Measurements from ENCODE around the gene MRPS6.
A peak's percentile ranks its signal among the peaks of the same experiment; 100 is the strongest.

The MRPS6 gene

GRCh38 chr21:34071683-34072082, 1.7 kb upstream of the MRPS6 start:
- no peak for DNase-seq (ENCODE audit: low read depth in 2 of 2)

- peak in 1 of 2 donors; percentile 7 for DNase-seq (ENCODE audit: low read depth in 2 of 2)
Observed at GRCh38 chr21:34072145-34073031, 990 bp upstream of the MRPS6 start.

- peak in 1 of 2 donors; percentile 32 for DNase-seq (ENCODE audit: low read depth in 2 of 2)
Observed at GRCh38 chr21:34073749-34074282, 438 bp downstream of the MRPS6 start.

GRCh38 chr21:34074283-34075090, 1.1 kb downstream of the MRPS6 start:
- no peak for DNase-seq (ENCODE audit: low read depth in 2 of 2)

GRCh38 chr21:34075091-34075425, 1.7 kb downstream of the MRPS6 start:
- DNase-seq (ENCODE audit: low read depth in 2 of 2): no peak

GRCh38 chr21:34075760-34076660, 2.6 kb downstream of the MRPS6 start:
- no peak for DNase-seq (ENCODE audit: low read depth in 2 of 2)

GRCh38 chr21:34076835-34077234, 3.5 kb downstream of the MRPS6 start:
- no peak for DNase-seq (ENCODE audit: low read depth in 2 of 2)

- no peak for DNase-seq (ENCODE audit: low read depth in 2 of 2)
Observed at GRCh38 chr21:34077888-34078287, 4.5 kb downstream of the MRPS6 start.

GRCh38 chr21:34078915-34079314, 5.5 kb downstream of the MRPS6 start:
- no peak for DNase-seq (ENCODE audit: low read depth in 2 of 2)

GRCh38 chr21:34080710-34081109, 7.3 kb downstream of the MRPS6 start:
- no peak for DNase-seq (ENCODE audit: low read depth in 2 of 2)

- no peak for DNase-seq (ENCODE audit: low read depth in 2 of 2)
Observed at GRCh38 chr21:34082769-34083168, 9.4 kb downstream of the MRPS6 start.

GRCh38 chr21:34083357-34083756, 10.0 kb downstream of the MRPS6 start:
- DNase-seq (ENCODE audit: low read depth in 2 of 2): no peak

- no peak for DNase-seq (ENCODE audit: low read depth in 2 of 2)
Observed at GRCh38 chr21:34085129-34085528, 11.8 kb downstream of the MRPS6 start.

- no peak for DNase-seq (ENCODE audit: low read depth in 2 of 2)
Observed at GRCh38 chr21:34086887-34087306, 13.5 kb downstream of the MRPS6 start.

GRCh38 chr21:34088752-34089151, 15.4 kb downstream of the MRPS6 start:
- no peak for DNase-seq (ENCODE audit: low read depth in 2 of 2)

GRCh38 chr21:34091032-34091431, 17.7 kb downstream of the MRPS6 start:
- DNase-seq (ENCODE audit: low read depth in 2 of 2): no peak

- no peak for DNase-seq (ENCODE audit: low read depth in 2 of 2)
Observed at GRCh38 chr21:34091607-34092006, 18.2 kb downstream of the MRPS6 start.

- DNase-seq (ENCODE audit: low read depth in 2 of 2): no peak
Observed at GRCh38 chr21:34092262-34092921, 19.0 kb downstream of the MRPS6 start.

- no peak for DNase-seq (ENCODE audit: low read depth in 2 of 2)
Observed at GRCh38 chr21:34093083-34093482, 19.7 kb downstream of the MRPS6 start.

- DNase-seq (ENCODE audit: low read depth in 2 of 2): no peak
Observed at GRCh38 chr21:34094949-34095348, 21.6 kb downstream of the MRPS6 start.

- no peak for DNase-seq (ENCODE audit: low read depth in 2 of 2)
Observed at GRCh38 chr21:34097442-34097841, 24.1 kb downstream of the MRPS6 start.
